Measurements from ENCODE around the gene UNC93A.
"Not testable (repeated sequence)": the region's sequence is repeated elsewhere in the genome, so short reads cannot be mapped to it uniquely, and the experiment has no call there.

UNC93A gene

GRCh38 chr6:167247814-167248595 lies 43.1 kb upstream of the UNC93A start:
- in situ Hi-C loops (cut with HindIII; ENCODE audit: low sequenced_read_pairs) = no loop called here
- no peak overlapping the region for H3K4me3 ChIP-seq (ENCODE audit: low read depth, low read length)
- no peak for DNase-seq (ENCODE audit: low read depth, low spot score)
- no peak for TF ChIP-seq CTCF (IDR thresholded peaks at IDR 0.05; ENCODE audit: low read depth, low read length)

GRCh38 chr6:167248878-167249455 lies 42.1 kb upstream of the UNC93A start:
- DNase-seq (ENCODE audit: low read depth, low spot score); H3K4me3 ChIP-seq (ENCODE audit: low read depth, low read length); in situ Hi-C loops (cut with HindIII; ENCODE audit: low sequenced_read_pairs): not testable (repeated sequence)

- H3K4me3 ChIP-seq (ENCODE audit: low read depth, low read length) = no peak overlapping the region
- in situ Hi-C loops (cut with HindIII; ENCODE audit: low sequenced_read_pairs) = no loop called here
- no peak for DNase-seq (ENCODE audit: low read depth, low spot score)
- no peak for TF ChIP-seq CTCF (IDR thresholded peaks at IDR 0.05; ENCODE audit: low read depth, low read length)
Observed at GRCh38 chr6:167252271-167252670, 38.8 kb upstream of the UNC93A start.

GRCh38 chr6:167255918-167256553 lies 35.1 kb upstream of the UNC93A start:
- in situ Hi-C loops (cut with HindIII; ENCODE audit: low sequenced_read_pairs) = no loop called here
- no peak overlapping the region for H3K4me3 ChIP-seq (ENCODE audit: low read depth, low read length)
- DNase-seq (ENCODE audit: low read depth, low spot score) = no peak
- TF ChIP-seq CTCF (IDR thresholded peaks at IDR 0.05; ENCODE audit: low read depth, low read length) = no peak

- DNase-seq (ENCODE audit: low read depth, low spot score) = no peak
- in situ Hi-C loops (cut with HindIII; ENCODE audit: low sequenced_read_pairs) = no loop called here
- no peak for TF ChIP-seq CTCF (IDR thresholded peaks at IDR 0.05; ENCODE audit: low read depth, low read length)
- H3K4me3 ChIP-seq (ENCODE audit: low read depth, low read length) = no peak overlapping the region
Observed at GRCh38 chr6:167258646-167259045, 32.5 kb upstream of the UNC93A start.

- in situ Hi-C loops (cut with HindIII; ENCODE audit: low sequenced_read_pairs); DNase-seq (ENCODE audit: low read depth, low spot score); H3K4me3 ChIP-seq (ENCODE audit: low read depth, low read length): not testable (repeated sequence)
Observed at GRCh38 chr6:167266057-167266829, 24.9 kb upstream of the UNC93A start.

- TF ChIP-seq CTCF (IDR thresholded peaks at IDR 0.05; ENCODE audit: low read depth, low read length) = no peak
- no peak for DNase-seq (ENCODE audit: low read depth, low spot score)
- no peak overlapping the region for H3K4me3 ChIP-seq (ENCODE audit: low read depth, low read length)
- in situ Hi-C loops (cut with HindIII; ENCODE audit: low sequenced_read_pairs) = no loop called here
Observed at GRCh38 chr6:167266830-167267555, 24.1 kb upstream of the UNC93A start.

GRCh38 chr6:167267556-167267898 lies 23.6 kb upstream of the UNC93A start:
- H3K4me3 ChIP-seq (ENCODE audit: low read depth, low read length); DNase-seq (ENCODE audit: low read depth, low spot score); in situ Hi-C loops (cut with HindIII; ENCODE audit: low sequenced_read_pairs): not testable (repeated sequence)
